Astrocyte of the cerebellum (primary cell): ENCODE measurements around the gene MCM6.

ENCODE experiments used
- DNase-seq: peaks from one replicate; pipeline ENCODE4 v3.0.0-alpha.2; 2011; ENCODE audit warnings: low read depth
- H3K4me3 ChIP-seq: 2 replicates; pipeline ENCODE4 v1.5.1; 2011; ENCODE audit warnings: mild to moderate bottlenecking, low read depth, low read length, moderate library complexity
- in situ Hi-C: cut with HindIII; loops from 2 replicates; pipeline ENCODE4 v1.10.0; 2017; ENCODE audit warnings: low sequenced_read_pairs
- TF ChIP-seq, protein P1 (sequence below): IDR thresholded peaks from 2 replicates; pipeline ENCODE4 v1.5.1; 2012; ENCODE audit warnings: low read length, low read depth, moderate library complexity, mild to moderate bottlenecking; ENCODE audit errors: missing control alignments

Gene MCM6

GRCh38 chr2:135905679-135906078 lies 29.4 kb upstream of the MCM6 start:
- TF ChIP-seq, protein P1, sequence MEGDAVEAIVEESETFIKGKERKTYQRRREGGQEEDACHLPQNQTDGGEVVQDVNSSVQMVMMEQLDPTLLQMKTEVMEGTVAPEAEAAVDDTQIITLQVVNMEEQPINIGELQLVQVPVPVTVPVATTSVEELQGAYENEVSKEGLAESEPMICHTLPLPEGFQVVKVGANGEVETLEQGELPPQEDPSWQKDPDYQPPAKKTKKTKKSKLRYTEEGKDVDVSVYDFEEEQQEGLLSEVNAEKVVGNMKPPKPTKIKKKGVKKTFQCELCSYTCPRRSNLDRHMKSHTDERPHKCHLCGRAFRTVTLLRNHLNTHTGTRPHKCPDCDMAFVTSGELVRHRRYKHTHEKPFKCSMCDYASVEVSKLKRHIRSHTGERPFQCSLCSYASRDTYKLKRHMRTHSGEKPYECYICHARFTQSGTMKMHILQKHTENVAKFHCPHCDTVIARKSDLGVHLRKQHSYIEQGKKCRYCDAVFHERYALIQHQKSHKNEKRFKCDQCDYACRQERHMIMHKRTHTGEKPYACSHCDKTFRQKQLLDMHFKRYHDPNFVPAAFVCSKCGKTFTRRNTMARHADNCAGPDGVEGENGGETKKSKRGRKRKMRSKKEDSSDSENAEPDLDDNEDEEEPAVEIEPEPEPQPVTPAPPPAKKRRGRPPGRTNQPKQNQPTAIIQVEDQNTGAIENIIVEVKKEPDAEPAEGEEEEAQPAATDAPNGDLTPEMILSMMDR: no peak
- DNase-seq: no peak
- H3K4me3 ChIP-seq: no peak overlapping the region
- in situ Hi-C loops: loop anchor here (25.0 kb wide), 1 partner anchor 457 kb away; no protein-coding TSS in a partner anchor

- TF ChIP-seq, protein P1: no peak
- no peak for DNase-seq
- in situ Hi-C loops: loop anchor here (25.0 kb wide), 1 partner anchor 458 kb away; no protein-coding TSS in a partner anchor
These were observed 28.2 kb upstream of the MCM6 start for GRCh38 chr2:135904341-135904989.

DNA sequence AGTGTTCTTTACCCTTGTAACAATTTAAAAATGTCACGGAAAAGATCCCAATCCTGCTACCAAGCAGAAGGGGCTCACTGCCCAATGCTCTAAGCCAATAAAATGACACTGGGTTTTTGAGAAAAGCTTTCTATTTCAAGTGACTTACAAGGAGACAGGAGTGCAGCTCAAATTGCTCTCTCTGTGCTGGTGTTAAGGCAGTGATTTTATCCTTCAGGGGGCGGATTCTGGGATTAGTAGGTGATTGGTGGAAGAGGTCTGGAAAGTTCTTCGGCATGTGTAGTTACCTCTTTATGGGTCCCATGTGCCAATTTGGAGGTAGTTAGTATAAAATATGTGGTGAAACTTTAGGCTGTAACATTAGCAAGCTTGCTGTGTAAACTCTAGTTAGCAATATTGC lies 27.4 kb upstream of the MCM6 start:
- DNase-seq: no peak
- in situ Hi-C loops: loop anchor here (25.0 kb wide), 1 partner anchor 459 kb away; no protein-coding TSS in a partner anchor
- TF ChIP-seq, protein P1: no peak
- H3K4me3 ChIP-seq: no peak overlapping the region

More at GRCh38 chr2:135904341-135904989, 28.2 kb upstream of the MCM6 start:
- no peak overlapping the region for H3K4me3 ChIP-seq

DNA sequence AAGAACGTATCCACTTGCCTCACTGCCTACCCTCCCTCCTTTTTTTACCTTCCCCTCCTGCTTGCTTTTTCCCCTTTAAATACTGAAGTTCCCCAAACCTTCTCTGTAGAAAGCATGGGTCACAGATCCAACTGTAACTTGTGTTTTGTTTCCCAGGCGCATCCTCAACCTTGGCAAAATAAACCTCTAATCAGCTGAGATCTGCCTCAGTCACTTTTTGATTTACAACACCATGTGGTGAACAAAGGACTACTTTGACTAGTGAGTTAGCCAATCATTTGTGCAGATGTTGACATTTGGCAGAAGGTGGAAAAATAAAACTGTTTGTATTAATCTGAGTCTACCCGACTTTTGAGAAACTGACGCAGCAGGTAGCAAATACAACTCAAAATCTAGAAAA lies 23.3 kb upstream of the MCM6 start:
- H3K4me3 ChIP-seq: no peak overlapping the region
- in situ Hi-C loops: no loop called here
- DNase-seq: no peak
- TF ChIP-seq, protein P1: no peak

DNA sequence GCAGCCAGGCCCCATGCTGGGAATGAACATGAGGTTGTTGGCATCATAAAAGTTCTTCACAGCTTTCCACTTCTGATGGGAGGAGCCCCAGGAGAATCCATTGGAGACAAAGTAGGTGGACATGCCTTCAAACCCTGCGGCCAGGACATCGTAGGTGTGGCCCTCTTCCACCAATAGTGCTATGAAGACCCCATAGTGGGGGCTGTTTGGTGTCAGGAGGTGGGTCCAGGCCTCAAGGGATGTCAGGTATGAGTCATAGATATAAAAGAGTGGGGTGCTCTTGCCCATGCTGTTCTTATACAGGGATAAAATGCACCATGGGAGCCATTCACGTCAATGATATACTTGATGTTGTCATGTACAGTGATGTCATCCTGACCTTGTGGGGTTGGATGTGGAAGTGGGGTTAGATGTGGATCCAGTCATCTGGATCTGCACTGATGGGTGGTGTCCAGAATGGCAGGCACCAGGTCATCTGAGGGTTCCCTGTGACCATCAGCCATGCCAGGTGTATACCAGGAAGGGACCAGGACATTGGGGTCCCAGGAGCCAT lies 22.1 kb upstream of the MCM6 start:
- no peak for DNase-seq
- in situ Hi-C loops: no loop called here
- no peak overlapping the region for H3K4me3 ChIP-seq
- TF ChIP-seq, protein P1: no peak

DNA sequence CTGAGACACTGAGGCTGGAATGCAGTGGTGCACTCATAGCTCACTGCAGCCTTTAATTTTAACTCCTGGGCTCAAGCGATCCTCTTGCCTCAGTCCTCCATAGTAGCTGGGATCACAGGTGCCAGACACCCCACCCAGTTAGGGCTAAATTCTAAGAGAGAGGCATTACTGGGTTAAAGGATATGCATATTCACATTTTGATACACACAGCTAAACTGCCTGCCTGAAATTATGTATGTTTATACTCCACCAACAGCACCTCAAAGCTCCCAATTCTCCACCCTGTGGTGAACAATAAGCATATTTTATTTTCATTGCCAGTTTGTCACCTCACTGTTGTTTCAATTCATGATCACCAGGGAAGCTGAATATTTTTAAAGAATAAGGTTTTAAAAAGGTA lies 18.7 kb upstream of the MCM6 start:
- in situ Hi-C loops: no loop called here
- no peak overlapping the region for H3K4me3 ChIP-seq
- TF ChIP-seq, protein P1: no peak
- no peak for DNase-seq
